OCI-LY7 (cell line): ENCODE measurements around the gene DTWD1.
"Not testable (repeated sequence)": the region's sequence is repeated elsewhere in the genome, so short reads cannot be mapped to it uniquely, and the experiment has no call there.

Experiments used
- EZH2phosphoT487 ChIP-seq: fragments of 200-600 bp; sonication (generic); IDR thresholded peaks from 2 replicates; pipeline ENCODE4 v1.6.1; 2018; ENCODE audit warnings: low read depth, borderline replicate concordance, mild to moderate bottlenecking, mixed run types, antibody characterized with exemption, low read length, moderate library complexity, mixed read lengths
- TF ChIP-seq, protein P1 (sequence below): fragments of 200-600 bp; sonication (generic); conservative IDR thresholded peaks from 2 replicates; pipeline ENCODE4 v1.5.1; 2014; ENCODE audit warnings: mild to moderate bottlenecking, antibody characterized with exemption, low read length, moderate library complexity, mixed read lengths

DNA sequence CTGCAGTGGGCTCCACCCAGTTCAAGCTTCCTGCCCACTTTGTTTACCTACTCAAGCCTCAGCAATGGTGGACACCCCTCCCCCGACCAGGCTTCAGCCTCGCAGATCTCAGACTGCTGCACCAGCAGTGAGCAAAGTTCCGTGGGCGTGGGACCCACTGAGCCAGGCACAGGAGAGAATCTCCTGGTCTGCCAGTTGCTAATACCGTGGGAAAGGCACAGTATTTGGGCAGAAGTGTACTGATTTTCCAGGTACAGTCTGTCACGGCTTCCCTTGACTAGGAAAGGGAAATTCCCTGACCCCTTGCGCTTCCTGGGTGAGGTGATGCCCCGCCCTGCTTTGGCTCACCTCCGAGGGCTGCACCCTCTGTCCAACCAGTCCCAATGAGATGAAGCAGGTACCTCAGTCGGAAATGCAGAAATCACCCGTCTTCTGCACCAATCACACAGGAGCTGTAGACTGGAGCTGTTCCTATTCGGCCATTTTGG, 28.0 kb upstream of the DTWD1 start:
- TF ChIP-seq, protein P1, sequence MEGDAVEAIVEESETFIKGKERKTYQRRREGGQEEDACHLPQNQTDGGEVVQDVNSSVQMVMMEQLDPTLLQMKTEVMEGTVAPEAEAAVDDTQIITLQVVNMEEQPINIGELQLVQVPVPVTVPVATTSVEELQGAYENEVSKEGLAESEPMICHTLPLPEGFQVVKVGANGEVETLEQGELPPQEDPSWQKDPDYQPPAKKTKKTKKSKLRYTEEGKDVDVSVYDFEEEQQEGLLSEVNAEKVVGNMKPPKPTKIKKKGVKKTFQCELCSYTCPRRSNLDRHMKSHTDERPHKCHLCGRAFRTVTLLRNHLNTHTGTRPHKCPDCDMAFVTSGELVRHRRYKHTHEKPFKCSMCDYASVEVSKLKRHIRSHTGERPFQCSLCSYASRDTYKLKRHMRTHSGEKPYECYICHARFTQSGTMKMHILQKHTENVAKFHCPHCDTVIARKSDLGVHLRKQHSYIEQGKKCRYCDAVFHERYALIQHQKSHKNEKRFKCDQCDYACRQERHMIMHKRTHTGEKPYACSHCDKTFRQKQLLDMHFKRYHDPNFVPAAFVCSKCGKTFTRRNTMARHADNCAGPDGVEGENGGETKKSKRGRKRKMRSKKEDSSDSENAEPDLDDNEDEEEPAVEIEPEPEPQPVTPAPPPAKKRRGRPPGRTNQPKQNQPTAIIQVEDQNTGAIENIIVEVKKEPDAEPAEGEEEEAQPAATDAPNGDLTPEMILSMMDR = not testable (repeated sequence)
- TF ChIP-seq EZH2phosphoT487 = not testable (repeated sequence)
